NCI-H69 (cell line): ENCODE data around the gene ANKRD24.
"Not testable (repeated sequence)": the region's sequence is repeated elsewhere in the genome, so short reads cannot be mapped to it uniquely, and the experiment has no call there.

Experiments used
- DNase-seq: peaks from one replicate; lab custom pipeline; 2025; lab: John Stamatoyannopoulos, UW

The ANKRD24 gene

GRCh38 chr19:4182084-4182810, at the start of gene ANKRD24, which contains the start of gene SIRT6:
ANKRD24 (plus strand) TSS chr19:4182689; CDS start chr19:4186426, 3,737 bp downstream.
SIRT6 (minus strand) TSS chr19:4182563; CDS start chr19:4182539, 24 bp downstream.
- peak; percentile 99 for DNase-seq

- peak; percentile 18 for DNase-seq
Observed at GRCh38 chr19:4134351-4134750, 48.1 kb upstream of the ANKRD24 start.

- not testable (repeated sequence) for DNase-seq
Observed at GRCh38 chr19:4135386-4135785, 47.1 kb upstream of the ANKRD24 start.

- no peak for DNase-seq
Observed at GRCh38 chr19:4136680-4137088, 45.8 kb upstream of the ANKRD24 start.

- DNase-seq = no peak
Observed at GRCh38 chr19:4138445-4138844, 44.0 kb upstream of the ANKRD24 start.

- peak; percentile 73 for DNase-seq
Observed at GRCh38 chr19:4139614-4140236, 42.8 kb upstream of the ANKRD24 start.

GRCh38 chr19:4140237-4140711, 42.2 kb upstream of the ANKRD24 start:
- DNase-seq = peak; percentile 88

GRCh38 chr19:4142916-4143315, 39.6 kb upstream of the ANKRD24 start:
- DNase-seq = not testable (repeated sequence)

GRCh38 chr19:4144666-4145249, 37.7 kb upstream of the ANKRD24 start:
- peak; percentile 17 for DNase-seq

- peak; percentile 13 for DNase-seq
Observed at GRCh38 chr19:4149518-4150288, 32.8 kb upstream of the ANKRD24 start.

- DNase-seq = no peak
Observed at GRCh38 chr19:4151623-4152022, 30.9 kb upstream of the ANKRD24 start.

- no peak for DNase-seq
Observed at GRCh38 chr19:4152241-4152998, 30.1 kb upstream of the ANKRD24 start.

GRCh38 chr19:4154571-4155312, 27.7 kb upstream of the ANKRD24 start:
- no peak for DNase-seq

- DNase-seq = no peak
Observed at GRCh38 chr19:4157164-4157563, 25.3 kb upstream of the ANKRD24 start.

GRCh38 chr19:4157971-4158370, 24.5 kb upstream of the ANKRD24 start:
- not testable (repeated sequence) for DNase-seq

GRCh38 chr19:4161415-4162077, 20.9 kb upstream of the ANKRD24 start:
- no peak for DNase-seq

GRCh38 chr19:4164262-4164661, 18.2 kb upstream of the ANKRD24 start:
- DNase-seq = peak; percentile 28

GRCh38 chr19:4171676-4172075, 10.8 kb upstream of the ANKRD24 start:
- no peak for DNase-seq

- peak; percentile 81 for DNase-seq
Observed at GRCh38 chr19:4172861-4173473, 9.5 kb upstream of the ANKRD24 start.
